D721Med (cell line): Measurements from ENCODE around the gene RASGRP3.
"Not testable (repeated sequence)": the region's sequence is repeated elsewhere in the genome, so short reads cannot be mapped to it uniquely, and the experiment has no call there.

ENCODE experiments used
- DNase-seq: peaks from one replicate; pipeline ENCODE4 v3.0.0; 2011; ENCODE audit warnings: low spot score; ENCODE audit not compliant: insufficient read length
- FAIRE-seq: peaks from 2 replicates; lab custom pipeline; 2011; peaks lifted over from hg19 to GRCh38; lab: Jason Lieb, UNC
- TF ChIP-seq, protein P1 (sequence below): IDR thresholded peaks from 2 replicates; pipeline ENCODE4 v1.5.1; 2012; ENCODE audit warnings: mild to moderate bottlenecking, control low read depth; ENCODE audit not compliant: insufficient read depth; ENCODE audit errors: missing control alignments

Gene RASGRP3

DNA sequence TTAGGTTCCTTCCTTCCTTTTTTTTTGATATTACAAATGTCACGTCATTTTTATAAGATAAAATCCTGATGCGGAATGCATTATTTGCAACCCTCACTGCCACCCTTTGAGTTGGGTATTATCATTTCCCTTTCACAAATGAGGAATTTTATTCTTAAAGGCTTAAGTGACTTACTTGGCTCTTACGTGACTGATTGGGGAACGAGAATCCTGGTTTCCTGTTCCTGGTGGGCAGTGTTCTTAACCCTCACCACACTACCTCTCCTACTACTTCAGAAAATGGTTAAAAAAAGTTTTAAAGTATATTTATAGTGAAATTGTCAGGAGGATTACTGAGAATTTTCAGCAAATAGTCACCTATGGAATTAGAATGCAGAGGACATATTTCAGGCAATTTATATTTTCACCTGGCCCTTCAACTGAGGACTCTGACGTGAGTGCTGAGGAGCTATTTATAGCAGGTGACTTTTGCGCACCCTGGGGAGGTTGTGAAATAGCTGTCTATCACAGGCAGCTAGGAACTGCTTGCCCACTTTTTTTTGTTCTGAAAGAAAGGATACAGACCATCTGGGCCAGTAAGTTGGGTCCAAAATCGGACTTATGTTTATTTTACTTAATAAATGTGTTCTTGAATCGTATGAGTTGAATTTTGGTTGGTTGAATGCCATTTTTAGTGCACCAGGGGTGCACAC lies 18.7 kb upstream of the RASGRP3 start:
- no peak for FAIRE-seq
- DNase-seq: no peak
- TF ChIP-seq, protein P1, sequence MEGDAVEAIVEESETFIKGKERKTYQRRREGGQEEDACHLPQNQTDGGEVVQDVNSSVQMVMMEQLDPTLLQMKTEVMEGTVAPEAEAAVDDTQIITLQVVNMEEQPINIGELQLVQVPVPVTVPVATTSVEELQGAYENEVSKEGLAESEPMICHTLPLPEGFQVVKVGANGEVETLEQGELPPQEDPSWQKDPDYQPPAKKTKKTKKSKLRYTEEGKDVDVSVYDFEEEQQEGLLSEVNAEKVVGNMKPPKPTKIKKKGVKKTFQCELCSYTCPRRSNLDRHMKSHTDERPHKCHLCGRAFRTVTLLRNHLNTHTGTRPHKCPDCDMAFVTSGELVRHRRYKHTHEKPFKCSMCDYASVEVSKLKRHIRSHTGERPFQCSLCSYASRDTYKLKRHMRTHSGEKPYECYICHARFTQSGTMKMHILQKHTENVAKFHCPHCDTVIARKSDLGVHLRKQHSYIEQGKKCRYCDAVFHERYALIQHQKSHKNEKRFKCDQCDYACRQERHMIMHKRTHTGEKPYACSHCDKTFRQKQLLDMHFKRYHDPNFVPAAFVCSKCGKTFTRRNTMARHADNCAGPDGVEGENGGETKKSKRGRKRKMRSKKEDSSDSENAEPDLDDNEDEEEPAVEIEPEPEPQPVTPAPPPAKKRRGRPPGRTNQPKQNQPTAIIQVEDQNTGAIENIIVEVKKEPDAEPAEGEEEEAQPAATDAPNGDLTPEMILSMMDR: no peak

- DNase-seq (no peak), FAIRE-seq (no peak)
- TF ChIP-seq, protein P1: no peak
Measured at GRCh38 chr2:33458248-33458819, 18.1 kb upstream of the RASGRP3 start.

- DNase-seq (no peak), FAIRE-seq (no peak)
- TF ChIP-seq, protein P1: no peak
Measured at GRCh38 chr2:33459745-33460144, 16.7 kb upstream of the RASGRP3 start.

DNA sequence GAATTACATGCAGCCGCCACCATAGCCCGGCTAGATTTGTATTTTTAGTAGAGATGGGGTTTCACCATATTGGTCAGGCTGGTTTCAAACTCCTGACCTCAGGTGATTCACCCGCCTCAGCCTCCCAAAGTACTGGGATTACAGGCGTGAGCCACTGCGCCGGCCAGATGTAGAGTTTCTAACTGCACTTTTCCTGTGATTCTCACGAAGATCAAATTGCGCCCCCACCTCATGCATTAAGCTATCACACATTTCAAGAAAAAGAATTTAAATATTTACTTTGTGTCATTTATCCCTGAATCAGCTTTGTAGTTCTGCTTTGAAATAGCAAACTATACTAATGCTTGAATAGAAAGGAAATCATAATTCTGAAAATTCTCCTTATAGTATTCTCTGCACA lies 13.9 kb upstream of the RASGRP3 start:
- not testable (repeated sequence) for DNase-seq, FAIRE-seq

GRCh38 chr2:33467413-33467812 lies 9.0 kb upstream of the RASGRP3 start:
- TF ChIP-seq, protein P1: no peak
- DNase-seq (no peak), FAIRE-seq (no peak)

DNA sequence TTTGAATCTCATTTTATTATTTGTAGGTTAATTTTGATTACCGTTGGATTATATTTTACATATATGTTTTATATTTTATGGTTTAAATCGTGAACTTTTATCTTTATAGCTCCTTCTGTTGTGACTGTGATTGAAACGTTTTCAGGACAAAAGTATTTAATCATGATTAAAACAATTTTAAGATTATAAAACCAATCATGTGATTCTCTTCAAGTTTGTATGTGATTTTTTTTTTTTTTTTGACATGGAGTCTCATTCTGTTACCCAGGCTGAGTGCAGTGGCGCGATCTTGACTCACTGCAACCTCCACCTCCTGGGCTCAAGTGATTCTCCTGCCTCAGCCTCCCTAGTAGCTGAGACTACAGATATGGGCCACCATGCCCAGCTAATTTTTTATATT lies 7.2 kb upstream of the RASGRP3 start:
- TF ChIP-seq, protein P1: no peak
- FAIRE-seq (no peak), DNase-seq (no peak)

DNA sequence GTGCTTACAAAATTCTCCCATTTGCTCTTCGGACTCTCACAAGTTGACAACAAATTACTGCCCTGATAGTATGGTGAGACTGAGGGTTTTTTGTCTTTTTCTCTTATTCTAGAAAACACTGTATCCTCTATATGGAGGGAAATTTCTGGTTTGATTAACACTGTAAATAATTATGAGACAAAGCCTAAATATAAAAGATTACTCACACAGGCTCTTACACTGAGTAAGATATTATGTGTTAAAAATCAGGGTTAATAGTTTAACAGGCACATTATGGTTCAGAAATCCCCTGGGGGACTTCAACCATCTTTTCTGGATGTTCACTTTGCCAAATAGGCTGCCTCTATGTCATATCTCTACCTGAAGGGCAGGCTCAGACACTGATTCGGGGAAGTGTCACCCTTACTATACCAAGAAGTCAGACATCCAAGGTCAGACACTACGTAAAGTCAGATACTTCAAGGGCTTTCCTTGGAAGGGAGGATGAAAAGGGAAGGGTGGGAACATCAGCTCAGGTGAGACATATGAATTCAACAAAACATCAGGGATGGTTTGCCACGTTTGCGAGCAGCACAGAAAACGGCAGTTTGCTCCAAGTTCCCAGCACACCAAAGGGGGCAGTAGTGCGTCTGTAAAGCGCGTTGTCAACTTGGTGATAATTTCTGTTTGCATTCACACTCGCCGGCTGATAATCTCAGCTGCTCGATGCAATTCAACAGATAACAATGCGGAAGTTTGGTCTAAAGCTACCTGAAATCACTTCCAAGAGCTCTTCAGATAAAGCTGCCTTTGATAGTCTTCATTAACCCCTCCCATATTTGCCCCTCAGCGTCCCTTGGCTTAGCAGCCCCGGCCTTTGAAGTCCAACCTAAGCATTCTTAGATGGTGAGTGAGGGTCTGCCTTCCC lies 972 bp upstream of the RASGRP3 start:
- FAIRE-seq (no peak), DNase-seq (peak; percentile 34)
- TF ChIP-seq, protein P1: peak; percentile 77
